Ovary (tissue), 9 donors: ENCODE measurements around the gene SYT9. TPM values are rescaled to one million over a fixed set of nuclear protein-coding genes. Genes with fewer than 3 reads are reported as not detected.

Experiments
- DNase-seq, 5 donors: peaks; one replicate each; pipeline ENCODE4 v3.0.0-alpha.2; 2019 to 2020
- H3K27ac ChIP-seq, 2 donors: fragments of 200-600 bp; one replicate each; pipeline versions ENCODE4 v1.5.1 to v1.8.0; 2019 to 2022
- H3K27me3 ChIP-seq: fragments of 200-600 bp; one replicate; pipeline ENCODE4 v1.8.0; 2022
- H3K36me3 ChIP-seq: fragments of 200-600 bp; sonication (generic); one replicate; pipeline ENCODE4 v1.5.1; 2019
- H3K4me1 ChIP-seq: one replicate; pipeline ENCODE4 v1.8.1; 2013; ENCODE audit warnings: mild to moderate bottlenecking, moderate library complexity; ENCODE audit not compliant: insufficient read depth
- H3K4me3 ChIP-seq: fragments of 200-600 bp; sonication (generic); one replicate; pipeline ENCODE4 v1.5.1; 2017
- H3K9me3 ChIP-seq, 2 donors: fragments of 200-600 bp in 1 of 2; sonication (generic) in 1 of 2; one replicate each; pipeline versions ENCODE4 v1.5.1 to v1.8.1; 2013 to 2019; ENCODE audit warnings: mild to moderate bottlenecking in 1 of 2, moderate library complexity in 1 of 2
- CTCF ChIP-seq, 3 donors: fragments of 450-650 bp in 2 of 3; fragments of 200-600 bp in 1 of 3; IDR thresholded peaks; one replicate each; pipeline versions ENCODE4 v1.5.1 to v1.8.0; 2016 to 2022; ENCODE audit warnings: antibody characterized with exemption in 3 of 3, mild to moderate bottlenecking in 1 of 3
- EP300 ChIP-seq: sonication (generic); formaldehyde crosslinking; IDR thresholded peaks from one replicate; pipeline ENCODE4 v1.6.1; 2017; ENCODE audit warnings: antibody characterized with exemption
- POLR2A ChIP-seq: fragments of 450-650 bp; IDR thresholded peaks from one replicate; pipeline ENCODE4 v1.6.1; 2017; ENCODE audit warnings: antibody characterized with exemption, mild to moderate bottlenecking, moderate library complexity
- WGBS, 3 donors: extraction: QIAGEN DNeasy Blood & Tissue Kit in 1 of 3; methylation state at CpG; one replicate each; pipeline versions ENCODE4 v1.1.5 to v1.1.7; 2013 to 2017; 5-methylcytosine and 5-hydroxymethylcytosine counted together
- intact Hi-C, 4 donors: fragments of 100-400 bp; cut with DNase I; formaldehyde crosslinking; loops; one replicate each; pipeline versions ENCODE4 v1.11.0 to v1.15.1; 2022 to 2023
- polyA plus RNA-seq, 2 donors: library from polyadenylated mRNA; stranded (reverse); fragments of 200-250 nt in 1 of 2; fragments of 350-450 nt in 1 of 2; fragmentation: Illumina TruSeq in 1 of 2; extraction: RNeasy Lipid Tissue Mini Kit (QIAGEN cat#74804) in 1 of 2; gene quantifications; one replicate each; pipeline ENCODE4 v1.2.3, GENCODE V29; 2013 to 2014
- total RNA-seq, 7 donors: library from RNA; depleted of rRNA in 2 of 7; stranded (reverse); fragments of >200 nt in 2 of 7; fragmentation: NEBNext Ultra II Directional in 3 of 7; extraction: Animal tissue kit (Norgen Biotek cat#: 25700) in 3 of 7; gene quantifications; one replicate each; pipeline versions ENCODE4 v1.1.0 to v1.2.4, GENCODE V29; 2016 to 2023
- donor health status: DM: no; HTN: no; CAD: no; lungs with moderate emphysema.
- donor health status: DM: no; HTN: no; CAD: no.
- donor health status: Bipolar disorder and iron deficiency.
- donor health status: DM: yes; HTN: yes; CAD: no.
- donor health status: DM: no; HTN: no; CAD: no.
- donor health status: DM: yes; HTN: yes; CAD: no.

SYT9 gene
- total and polyA plus RNA-seq, 9 donors = 0.05 to 0.48 (median 0.13) TPM; not detected in 3

GRCh38 chr11:7253800-7254199, 2.1 kb downstream of the SYT9 start:
- H3K27ac ChIP-seq = no peak overlapping the region
- no peak for DNase-seq
- no peak for TF ChIP-seq EP300
- TF ChIP-seq CTCF (IDR thresholded peaks at IDR 0.05) = no peak
- no peak for TF ChIP-seq POLR2A
- H3K4me1 ChIP-seq = no peaks in the 10 kb centered on the region
- H3K27me3 ChIP-seq = no peaks in the 10 kb centered on the region
- WGBS, 3 donors = 63 to 70% (median 69%) methylated on average over 6 of the region's 6 CpGs
- H3K36me3 ChIP-seq = no peaks in the 10 kb centered on the region
- no peaks in the 10 kb centered on the region for H3K9me3 ChIP-seq
- intact Hi-C loops = no loop called here
- no peak overlapping the region for H3K4me3 ChIP-seq

GRCh38 chr11:7254731-7255291, 3.1 kb downstream of the SYT9 start:
- H3K4me3 ChIP-seq = no peak overlapping the region
- no peaks in the 10 kb centered on the region for H3K27me3 ChIP-seq
- H3K36me3 ChIP-seq = no peaks in the 10 kb centered on the region
- H3K4me1 ChIP-seq = no peaks in the 10 kb centered on the region
- no peak overlapping the region for H3K27ac ChIP-seq
- no peak for DNase-seq
- H3K9me3 ChIP-seq = no peaks in the 10 kb centered on the region
- 58 to 95% (median 93%) methylated on average over 3 of the region's 3 CpGs for WGBS, 3 donors
- TF ChIP-seq POLR2A = no peak
- TF ChIP-seq EP300 = no peak
- TF ChIP-seq CTCF (IDR thresholded peaks at IDR 0.05) = no peak
- intact Hi-C loops = no loop called here

GRCh38 chr11:7256943-7257342, 5.2 kb downstream of the SYT9 start:
- Histone ChIP-seq H3K36me3 (no peaks in the 10 kb centered on the region), H3K27ac (no peak overlapping the region)
- TF ChIP-seq EP300 = no peak
- no peak for TF ChIP-seq CTCF (IDR thresholded peaks at IDR 0.05)
- no peak for TF ChIP-seq POLR2A

GRCh38 chr11:7257724-7258123, 6.0 kb downstream of the SYT9 start:
- H3K27ac ChIP-seq = no peak overlapping the region
- 73 to 83% (median 80%) methylated on average over 2 of the region's 2 CpGs for WGBS, 3 donors

More at GRCh38 chr11:7256943-7257342, 5.2 kb downstream of the SYT9 start:
- 28 to 54% (median 44%) methylated on average over 2 of the region's 2 CpGs for WGBS, 3 donors
- no peaks in the 10 kb centered on the region for H3K27me3 ChIP-seq
- H3K9me3 ChIP-seq = no peaks in the 10 kb centered on the region
- DNase-seq = no peak
- intact Hi-C loops = no loop called here
- no peaks in the 10 kb centered on the region for H3K4me1 ChIP-seq
- no peak overlapping the region for H3K4me3 ChIP-seq

More at GRCh38 chr11:7257724-7258123, 6.0 kb downstream of the SYT9 start:
- Histone ChIP-seq H3K9me3 (no peaks in the 10 kb centered on the region), H3K27me3 (no peaks in the 10 kb centered on the region), H3K36me3 (no peaks in the 10 kb centered on the region), H3K4me1 (no peaks in the 10 kb centered on the region), H3K4me3 (no peak overlapping the region)
- TF ChIP-seq EP300 (no peak), CTCF (IDR thresholded peaks at IDR 0.05) (no peak), POLR2A (no peak)
- no peak for DNase-seq
- intact Hi-C loops = no loop called here
